HL-60 (cell line): ENCODE data around the gene BPIFB2.

ENCODE experiments used
- CTCF ChIP-seq: IDR thresholded peaks from one replicate; pipeline ENCODE4 v1.5.1; 2011; ENCODE audit warnings: low read length, control low read depth, inconsistent platforms; ENCODE audit not compliant: insufficient read depth
- POLR2AphosphoS5 ChIP-seq: IDR thresholded peaks from 2 replicates; pipeline ENCODE4 v1.6.1; 2012; ENCODE audit warnings: low read depth
- REST ChIP-seq: IDR thresholded peaks from 2 replicates; pipeline ENCODE4 v1.6.1; 2012; ENCODE audit warnings: low read depth; ENCODE audit not compliant: insufficient replicate concordance

GRCh38 chr20:32997431-32997830 is 10.1 kb upstream of the BPIFB2 start:
- TF ChIP-seq CTCF = no peak
- no peak for TF ChIP-seq REST
- TF ChIP-seq POLR2AphosphoS5 = no peak
